GM19324 (cell line): Measurements from ENCODE around the gene PIK3CD.
"Not testable (repeated sequence)": the region's sequence is repeated elsewhere in the genome, so short reads cannot be mapped to it uniquely, and the experiment has no call there.

Experiments used
- ATAC-seq: cut with Tn5 transposase; IDR thresholded peaks from one replicate; pipeline ENCODE4 v1.9.1; 2021; ENCODE audit warnings: mild to moderate bottlenecking, moderate library complexity; ENCODE audit not compliant: unreplicated experiment, low FRiP score

PIK3CD gene

DNA sequence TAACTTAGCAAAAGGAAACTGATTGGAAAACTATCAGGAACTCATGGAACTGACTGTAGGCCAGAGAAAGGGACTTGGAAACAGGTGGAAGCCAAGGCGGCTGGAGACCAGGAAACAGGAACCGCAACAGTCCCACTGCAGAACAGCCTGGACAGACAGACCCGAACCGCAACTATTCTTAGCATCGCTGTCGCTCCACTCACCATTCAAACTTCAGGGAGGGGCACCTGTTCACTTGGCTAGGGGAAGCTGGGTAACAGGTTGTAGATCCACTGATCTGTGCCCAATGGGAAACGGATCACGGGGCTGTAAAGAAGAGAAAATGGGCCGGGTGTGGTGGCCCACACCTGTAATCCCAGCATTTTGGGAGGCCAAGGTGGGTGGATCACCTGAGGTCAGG, 110.3 kb downstream of the PIK3CD start:
- no peak for ATAC-seq

DNA sequence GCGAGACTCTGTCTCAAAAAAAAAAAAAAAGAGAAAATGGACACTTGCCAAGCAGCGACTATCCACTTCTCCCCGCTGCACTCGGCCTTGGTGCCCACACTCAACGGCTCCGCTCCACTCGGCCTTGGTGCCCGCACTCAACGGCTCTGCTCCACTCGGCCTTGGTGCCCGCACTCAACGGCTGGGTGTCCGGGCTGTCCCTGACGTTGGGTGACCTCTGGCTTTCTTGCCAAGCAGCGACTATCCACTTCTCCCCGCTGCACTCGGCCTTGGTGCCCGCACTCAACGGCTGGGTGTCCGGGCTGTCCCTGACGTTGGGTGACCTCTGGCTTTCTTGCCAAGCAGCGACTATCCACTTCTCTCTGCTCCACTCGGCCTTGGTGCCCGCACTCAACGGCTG, 110.9 kb downstream of the PIK3CD start:
- not testable (repeated sequence) for ATAC-seq

- ATAC-seq = no peak
Measured at GRCh38 chr1:9763914-9764313, 112.4 kb downstream of the PIK3CD start.

GRCh38 chr1:9764550-9764949, 113.0 kb downstream of the PIK3CD start:
- no peak for ATAC-seq

- ATAC-seq = no peak
Measured at GRCh38 chr1:9766759-9767442, 115.4 kb downstream of the PIK3CD start.

DNA sequence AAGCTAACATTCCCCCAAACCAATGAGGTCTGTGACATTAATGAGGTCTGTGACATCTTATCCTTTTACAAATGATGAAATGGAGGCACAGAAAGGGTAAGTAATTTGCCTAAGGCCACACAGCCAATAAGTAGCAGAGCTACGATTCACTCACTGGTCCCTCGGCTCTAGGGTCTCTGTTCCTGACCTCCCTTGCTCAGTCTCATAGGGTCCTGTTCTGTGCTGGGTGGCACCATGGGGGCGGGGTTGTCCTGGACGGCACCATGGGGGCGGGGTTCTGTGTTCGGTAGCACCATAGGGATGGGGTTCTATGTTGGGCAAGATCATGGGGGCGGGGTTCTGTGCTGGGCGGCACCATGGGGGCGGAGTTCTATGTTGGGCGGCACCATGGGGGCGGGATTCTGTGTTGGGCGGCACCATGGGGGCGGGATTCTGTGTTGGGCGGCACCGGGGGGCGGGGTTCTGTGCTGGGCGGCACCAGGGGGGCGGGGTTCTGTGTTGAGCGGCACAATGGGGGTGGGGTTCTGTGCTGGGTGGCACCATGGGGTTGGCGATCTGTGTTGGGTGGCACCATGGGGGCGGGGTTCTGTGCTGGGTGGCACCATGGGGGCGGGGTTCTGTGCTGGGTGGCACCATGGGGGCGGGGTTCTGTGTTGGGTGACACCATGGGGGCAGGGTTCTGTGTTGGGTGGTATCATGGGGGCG, 116.6 kb downstream of the PIK3CD start:
- no peak for ATAC-seq

DNA sequence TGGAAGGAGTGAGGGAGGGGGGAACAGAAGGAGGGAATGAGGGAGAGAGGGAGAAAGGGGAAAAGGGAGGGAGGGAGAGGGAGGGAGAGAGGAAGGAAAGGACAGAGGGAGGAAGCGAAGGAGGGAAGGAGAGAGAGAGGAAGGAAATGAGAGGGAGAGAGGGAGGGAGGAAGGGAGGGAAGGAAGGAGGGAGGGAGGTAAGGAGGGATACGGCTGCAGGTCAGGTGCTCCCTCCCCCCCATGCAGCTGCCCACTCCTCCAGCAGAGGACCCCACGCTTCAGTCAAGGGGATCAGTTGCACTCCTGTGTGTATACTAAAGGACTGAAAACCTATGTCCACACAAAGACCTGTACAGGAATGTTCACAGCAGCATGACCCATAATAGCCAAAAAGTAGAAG, 117.5 kb downstream of the PIK3CD start:
- ATAC-seq = no peak

- no peak for ATAC-seq
Measured at GRCh38 chr1:9770298-9770697, 118.8 kb downstream of the PIK3CD start.

- no peak for ATAC-seq
Measured at GRCh38 chr1:9774712-9775679, 123.5 kb downstream of the PIK3CD start.

DNA sequence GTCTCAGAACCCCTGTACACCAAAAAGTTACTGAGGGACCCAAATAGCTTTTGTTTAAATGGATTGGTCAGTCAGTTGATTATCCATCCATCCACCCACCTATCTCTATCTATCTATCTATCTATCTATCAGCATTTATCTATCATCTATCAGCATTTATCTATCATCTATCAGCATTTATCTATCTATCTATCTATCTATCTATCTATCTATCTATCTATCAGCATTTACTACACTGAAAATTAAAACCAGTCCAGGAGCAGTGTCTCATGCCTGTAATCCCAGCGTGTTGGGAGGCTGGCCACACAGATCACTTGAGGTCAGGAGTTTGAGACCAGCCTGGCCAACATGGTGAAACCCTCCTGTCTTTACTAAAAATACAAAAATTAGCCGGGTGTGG, 125.2 kb downstream of the PIK3CD start:
- no peak for ATAC-seq
